CD4-positive, CD25-positive, alpha-beta regulatory T cell (primary cell): Measurements from ENCODE around the gene SLC9A7. TPM values are rescaled to one million over a fixed set of nuclear protein-coding genes. Genes with fewer than 3 reads are reported as not detected.
A peak's percentile ranks its signal among the peaks of the same experiment; 100 is the strongest.

Experiments
- ATAC-seq, 2 donors: fragments of 150-1000 bp; cut with Tn5 transposase; one replicate each; pipeline ENCODE4 v1.10.0; 2021; ENCODE audit warnings: low read depth in 2 of 2, moderate number of reproducible peaks in 2 of 2, moderate library complexity in 1 of 2
- DNase-seq, 3 donors: peaks; one replicate each; pipeline versions ENCODE4 v3.0.0 to v3.0.0-alpha.2; 2012 to 2022; ENCODE audit warnings: mixed read lengths in 1 of 3
- H3K27ac ChIP-seq: one replicate; pipeline ENCODE4 v1.7.0; 2013; ENCODE audit warnings: mild to moderate bottlenecking, low read length; ENCODE audit not compliant: insufficient read depth, poor library complexity, severe bottlenecking
- H3K27me3 ChIP-seq: one replicate; pipeline ENCODE4 v1.7.0; 2013; ENCODE audit warnings: low read length; ENCODE audit not compliant: control insufficient read depth, insufficient read depth
- H3K36me3 ChIP-seq: one replicate; pipeline ENCODE4 v1.7.0; 2013; ENCODE audit warnings: mild to moderate bottlenecking, low read length, moderate library complexity; ENCODE audit not compliant: control insufficient read depth, insufficient read depth
- H3K4me1 ChIP-seq: 2 replicates; pipeline ENCODE4 v1.7.0; 2013; ENCODE audit warnings: mild to moderate bottlenecking, low read length; ENCODE audit not compliant: insufficient read depth, control insufficient read depth, poor library complexity, severe bottlenecking
- H3K4me3 ChIP-seq: one replicate; pipeline ENCODE4 v1.7.0; 2013; ENCODE audit warnings: low read depth, mild to moderate bottlenecking, low read length, moderate library complexity
- H3K9me3 ChIP-seq, 2 experiments: 1 replicate in 1 of 2; 2 replicates in 1 of 2; pipeline ENCODE4 v1.7.0; 2013; ENCODE audit warnings: low read length in 2 of 2, mild to moderate bottlenecking in 1 of 2, moderate library complexity in 1 of 2; ENCODE audit not compliant: control insufficient read depth in 2 of 2
- H3K27ac Mint-ChIP-seq, 3 donors: one replicate each; pipeline ENCODE4 v1.8.0; 2020 to 2022; ENCODE audit warnings: mild to moderate bottlenecking in 3 of 3, mixed read lengths in 3 of 3, moderate library complexity in 2 of 3
- H3K27me3 Mint-ChIP-seq: one replicate; pipeline ENCODE4 v1.8.0; 2022; ENCODE audit warnings: mild to moderate bottlenecking, mixed read lengths
- H3K36me3 Mint-ChIP-seq: one replicate; pipeline ENCODE4 v1.8.0; 2020; ENCODE audit warnings: mixed read lengths
- H3K4me1 Mint-ChIP-seq, 4 donors: one replicate each; pipeline ENCODE4 v1.8.0; 2020 to 2022; ENCODE audit warnings: mixed read lengths in 4 of 4, mild to moderate bottlenecking in 1 of 4
- H3K4me3 Mint-ChIP-seq, 4 donors: one replicate each; pipeline ENCODE4 v1.8.0; 2020 to 2022; ENCODE audit warnings: mild to moderate bottlenecking in 4 of 4, mixed read lengths in 4 of 4, moderate library complexity in 3 of 4
- H3K9me3 Mint-ChIP-seq, 7 donors: one replicate each; pipeline ENCODE4 v1.8.0; 2020 to 2022; ENCODE audit warnings: mixed read lengths in 7 of 7, mild to moderate bottlenecking in 3 of 7, moderate library complexity in 2 of 7
- polyA plus RNA-seq, 4 donors: library from polyadenylated mRNA; unstranded; fragments of 300-500 nt; fragmentation: Illumina TruSeq; gene quantifications; one replicate each; pipeline ENCODE4 v1.2.3, GENCODE V29; 2021
- total RNA-seq: library from RNA; stranded (reverse); gene quantifications from one replicate; pipeline ENCODE4 v1.2.3, GENCODE V29; 2022

The SLC9A7 gene
- total and polyA plus RNA-seq, 5 donors from 2014 or later = 3.6 to 6.4 (median 4.2) TPM

GRCh38 chrX:46698691-46699090 lies 60.2 kb downstream of the SLC9A7 start:
- H3K9me3 ChIP-seq = no peaks in the 10 kb centered on the region
- H3K36me3 ChIP-seq = no peaks in the 10 kb centered on the region
- no peak overlapping the region for H3K4me3 ChIP-seq
- no peaks in the 10 kb centered on the region for H3K27me3 ChIP-seq
- H3K27ac ChIP-seq = no peak overlapping the region
- ATAC-seq (no peak), DNase-seq (no peak)
- Mint-ChIP-seq H3K27me3 (no peaks in the 10 kb centered on the region), H3K9me3 (peaks cover 0 to 2% (median 0%) of the 10 kb centered on the region in 7 donors), H3K27ac (no peak overlapping the region), H3K4me1 (peaks cover 4 to 9% (median 6%) of the 10 kb centered on the region in 4 donors), H3K36me3 (no peaks in the 10 kb centered on the region), H3K4me3 (no peak overlapping the region)
- no peaks in the 10 kb centered on the region for H3K4me1 ChIP-seq

GRCh38 chrX:46695491-46695890 lies 63.4 kb downstream of the SLC9A7 start:
- Histone ChIP-seq H3K9me3 (no peaks in the 10 kb centered on the region), H3K4me3 (no peak overlapping the region), H3K27ac (no peak overlapping the region), H3K27me3 (no peaks in the 10 kb centered on the region), H3K4me1 (no peaks in the 10 kb centered on the region), H3K36me3 (no peaks in the 10 kb centered on the region)
- H3K4me3 Mint-ChIP-seq = no peak overlapping the region
- no peak overlapping the region for H3K27ac Mint-ChIP-seq
- no peaks in the 10 kb centered on the region for H3K9me3 Mint-ChIP-seq
- H3K4me1 Mint-ChIP-seq = peaks cover 0 to 2% (median 2%) of the 10 kb centered on the region in 4 donors
- DNase-seq (no peak), ATAC-seq (no peak)
- H3K36me3 Mint-ChIP-seq = no peaks in the 10 kb centered on the region
- H3K27me3 Mint-ChIP-seq = no peaks in the 10 kb centered on the region

- ATAC-seq = no peak
- H3K4me3 Mint-ChIP-seq = no peak overlapping the region
- no peaks in the 10 kb centered on the region for H3K9me3 ChIP-seq
These were observed 64.4 kb downstream of the SLC9A7 start for GRCh38 chrX:46694549-46694948.

GRCh38 chrX:46693149-46693548 lies 65.8 kb downstream of the SLC9A7 start:
- Mint-ChIP-seq H3K27ac (no peak overlapping the region), H3K9me3 (no peaks in the 10 kb centered on the region), H3K36me3 (no peaks in the 10 kb centered on the region), H3K4me1 (no peaks in the 10 kb centered on the region), H3K27me3 (no peaks in the 10 kb centered on the region), H3K4me3 (no peak overlapping the region)
- Histone ChIP-seq H3K9me3 (no peaks in the 10 kb centered on the region), H3K27me3 (no peaks in the 10 kb centered on the region), H3K4me3 (no peak overlapping the region), H3K27ac (no peak overlapping the region), H3K4me1 (no peaks in the 10 kb centered on the region), H3K36me3 (no peaks in the 10 kb centered on the region)
- DNase-seq (no peak), ATAC-seq (no peak)

More at GRCh38 chrX:46694549-46694948, 64.4 kb downstream of the SLC9A7 start:
- Mint-ChIP-seq H3K36me3 (no peaks in the 10 kb centered on the region), H3K27ac (no peak overlapping the region), H3K9me3 (no peaks in the 10 kb centered on the region), H3K27me3 (no peaks in the 10 kb centered on the region), H3K4me1 (peaks cover 0 to 2% (median 0%) of the 10 kb centered on the region in 4 donors)
- DNase-seq = no peak
- Histone ChIP-seq H3K4me1 (no peaks in the 10 kb centered on the region), H3K4me3 (no peak overlapping the region), H3K27ac (no peak overlapping the region), H3K27me3 (no peaks in the 10 kb centered on the region), H3K36me3 (no peaks in the 10 kb centered on the region)

GRCh38 chrX:46690818-46691217 lies 68.1 kb downstream of the SLC9A7 start:
- no peaks in the 10 kb centered on the region for H3K36me3 Mint-ChIP-seq
- no peak for ATAC-seq
- no peak overlapping the region for H3K27ac Mint-ChIP-seq
- no peaks in the 10 kb centered on the region for H3K27me3 Mint-ChIP-seq
- DNase-seq = no peak
- no peak overlapping the region for H3K4me3 Mint-ChIP-seq
- no peaks in the 10 kb centered on the region for H3K27me3 ChIP-seq
- no peaks in the 10 kb centered on the region for H3K9me3 Mint-ChIP-seq
- H3K36me3 ChIP-seq = no peaks in the 10 kb centered on the region
- H3K4me3 ChIP-seq = no peak overlapping the region
- peaks cover 0 to 5% (median 0%) of the 10 kb centered on the region in 4 donors for H3K4me1 Mint-ChIP-seq
- no peak overlapping the region for H3K27ac ChIP-seq
- H3K9me3 ChIP-seq = no peaks in the 10 kb centered on the region
- H3K4me1 ChIP-seq = no peaks in the 10 kb centered on the region

GRCh38 chrX:46687619-46688018 lies 71.3 kb downstream of the SLC9A7 start:
- peaks cover 0 to 5% (median 0%) of the 10 kb centered on the region in 4 donors for H3K4me1 Mint-ChIP-seq
- no peaks in the 10 kb centered on the region for H3K9me3 ChIP-seq
- no peak overlapping the region for H3K27ac ChIP-seq
- H3K9me3 Mint-ChIP-seq = no peaks in the 10 kb centered on the region
- no peaks in the 10 kb centered on the region for H3K27me3 ChIP-seq
- no peak overlapping the region for H3K4me3 ChIP-seq
- H3K4me1 ChIP-seq = no peaks in the 10 kb centered on the region
- no peaks in the 10 kb centered on the region for H3K27me3 Mint-ChIP-seq
- H3K4me3 Mint-ChIP-seq = no peak overlapping the region
- H3K36me3 Mint-ChIP-seq = no peaks in the 10 kb centered on the region
- DNase-seq (no peak), ATAC-seq (no peak)
- H3K36me3 ChIP-seq = no peaks in the 10 kb centered on the region
- H3K27ac Mint-ChIP-seq = no peak overlapping the region

- H3K27me3 Mint-ChIP-seq = no peaks in the 10 kb centered on the region
- H3K4me3 Mint-ChIP-seq = no peak overlapping the region
- Histone ChIP-seq H3K4me1 (no peaks in the 10 kb centered on the region), H3K9me3 (no peaks in the 10 kb centered on the region), H3K36me3 (no peaks in the 10 kb centered on the region), H3K27ac (no peak overlapping the region), H3K4me3 (no peak overlapping the region), H3K27me3 (no peaks in the 10 kb centered on the region)
- no peaks in the 10 kb centered on the region for H3K9me3 Mint-ChIP-seq
- DNase-seq (peak; percentile 5 to 71 (median 51)), ATAC-seq (peak; percentile 65 to 72)
- H3K4me1 Mint-ChIP-seq = peaks cover 0 to 5% (median 0%) of the 10 kb centered on the region in 4 donors
- no peaks in the 10 kb centered on the region for H3K36me3 Mint-ChIP-seq
- no peak overlapping the region for H3K27ac Mint-ChIP-seq
These were observed 72.8 kb downstream of the SLC9A7 start for GRCh38 chrX:46686003-46686645.

GRCh38 chrX:46683048-46683447 lies 75.9 kb downstream of the SLC9A7 start:
- DNase-seq (peak in 1 of 3 donors; percentile 11), ATAC-seq (no peak)
- no peaks in the 10 kb centered on the region for H3K9me3 Mint-ChIP-seq
- H3K36me3 Mint-ChIP-seq = no peaks in the 10 kb centered on the region
- no peak overlapping the region for H3K27ac ChIP-seq
- H3K4me1 Mint-ChIP-seq = peaks cover 0 to 5% (median 0%) of the 10 kb centered on the region in 4 donors
- no peak overlapping the region for H3K27ac Mint-ChIP-seq
- H3K4me3 ChIP-seq = no peak overlapping the region
- H3K27me3 Mint-ChIP-seq = no peaks in the 10 kb centered on the region
- H3K4me3 Mint-ChIP-seq = no peak overlapping the region
- no peaks in the 10 kb centered on the region for H3K27me3 ChIP-seq
- no peaks in the 10 kb centered on the region for H3K9me3 ChIP-seq
- H3K4me1 ChIP-seq = no peaks in the 10 kb centered on the region
- no peaks in the 10 kb centered on the region for H3K36me3 ChIP-seq
